Astrocyte of the cerebellum (primary cell): ENCODE data around the gene EGFL8.

Experiments used
- DNase-seq: peaks from one replicate; pipeline ENCODE4 v3.0.0-alpha.2; 2011; ENCODE audit warnings: low read depth
- H3K4me3 ChIP-seq: 2 replicates; pipeline ENCODE4 v1.5.1; 2011; ENCODE audit warnings: mild to moderate bottlenecking, low read depth, low read length, moderate library complexity
- CTCF ChIP-seq: IDR thresholded peaks from 2 replicates; pipeline ENCODE4 v1.5.1; 2012; ENCODE audit warnings: low read length, low read depth, moderate library complexity, mild to moderate bottlenecking; ENCODE audit errors: missing control alignments
- in situ Hi-C: cut with HindIII; loops from 2 replicates; pipeline ENCODE4 v1.10.0; 2017; ENCODE audit warnings: low sequenced_read_pairs

The EGFL8 gene

GRCh38 chr6:32164295-32164694 lies at the start of gene EGFL8:
TSS of gene EGFL8 (plus strand) at chr6:32164595. CDS start at chr6:32166166, 1,571 bp downstream.
- in situ Hi-C loops: no loop called here
- H3K4me3 ChIP-seq: no peak within 1 kb of the TSS
- no peak for TF ChIP-seq CTCF
- no peak for DNase-seq

- H3K4me3 ChIP-seq: no peak overlapping the region
- no peak for DNase-seq
- in situ Hi-C loops: no loop called here
- no peak for TF ChIP-seq CTCF
These were observed 49.6 kb upstream of the EGFL8 start for GRCh38 chr6:32114796-32115195.

- in situ Hi-C loops: no loop called here
- DNase-seq: no peak
- TF ChIP-seq CTCF: no peak
- H3K4me3 ChIP-seq: no peak overlapping the region
These were observed 48.8 kb upstream of the EGFL8 start for GRCh38 chr6:32115623-32116022.

- in situ Hi-C loops: no loop called here
- TF ChIP-seq CTCF: peak; percentile 60
- no peak for DNase-seq
- no peak overlapping the region for H3K4me3 ChIP-seq
These were observed 47.7 kb upstream of the EGFL8 start for GRCh38 chr6:32116674-32117073.

- H3K4me3 ChIP-seq: no peak overlapping the region
- no peak for DNase-seq
- in situ Hi-C loops: no loop called here
- no peak for TF ChIP-seq CTCF
These were observed 46.9 kb upstream of the EGFL8 start for GRCh38 chr6:32117461-32117860.

- peak; percentile 94 for TF ChIP-seq CTCF
- in situ Hi-C loops: no loop called here
- no peak overlapping the region for H3K4me3 ChIP-seq
- DNase-seq: peak; percentile 69
These were observed 45.4 kb upstream of the EGFL8 start for GRCh38 chr6:32118782-32119628.
